HepG2 (cell line): ENCODE measurements around the gene PTGDR2. TPM values are rescaled to one million over a fixed set of nuclear protein-coding genes. Genes with fewer than 3 reads are reported as not detected.

Experiments used
- ATAC-seq: fragments of 200-7000 bp; cut with Tn5 transposase; 3 replicates; pipeline ENCODE4 v1.9.1; 2020; ENCODE audit warnings: mild to moderate bottlenecking, moderate library complexity
- BruUV-seq: library from RNA; stranded (reverse); fragments of 400-500 nt; replicated peaks from 2 replicates; lab custom pipeline; 2021; lab: Mats Ljungman, UMichigan
- CTCF ChIA-PET: fragments of 300-600 bp; formaldehyde crosslinking; extraction: SDS; loops from one replicate; lab custom pipeline; 2021; ENCODE audit warnings: low total read pairs, inconsistent platforms, low intra/inter-chr PET ratio; lab: Yijun Ruan, JAX
- POLR2A ChIA-PET: fragments of 350-600 bp; sonication (Branson Sonifier 250); formaldehyde crosslinking; loops from one replicate; lab custom pipeline; 2020; ENCODE audit warnings: antibody characterized with exemption, inconsistent platforms; lab: Yijun Ruan, JAX
- DNase-seq: peaks from one replicate; pipeline ENCODE4 v3.0.0-alpha.2; 2015; ENCODE audit warnings: low spot score
- FAIRE-seq: peaks from 3 replicates; lab custom pipeline; 2011; peaks lifted over from hg19 to GRCh38; lab: Jason Lieb, UNC
- H2AFZ ChIP-seq: one replicate; pipeline ENCODE4 v1.6.1; 2011; ENCODE audit warnings: low read length, inconsistent platforms
- H3K27ac ChIP-seq: fragments of 300-600 bp; 3 replicates; pipeline ENCODE4 v1.8.0; 2011; ENCODE audit warnings: mixed run types, mild to moderate bottlenecking, mixed read lengths, low read length, inconsistent platforms; ENCODE audit not compliant: insufficient read depth; ENCODE audit errors: extremely low read length
- H3K27me3 ChIP-seq, 2 experiments: fragments of 200-600 bp in 1 of 2; 2 replicates in 1 of 2; 3 replicates in 1 of 2; pipeline versions ENCODE4 v1.6.0 to v1.8.0; 2011; ENCODE audit warnings: low read length in 2 of 2, mild to moderate bottlenecking in 2 of 2, moderate library complexity in 2 of 2, inconsistent platforms in 1 of 2; ENCODE audit not compliant: insufficient read depth in 2 of 2, control insufficient read depth in 1 of 2
- H3K36me3 ChIP-seq, 2 experiments: fragments of 200-600 bp in 1 of 2; replicated peaks in 1 of 2; 2 replicates in 1 of 2; 3 replicates in 1 of 2; pipeline versions ENCODE4 v1.5.1 to v1.8.0; 2011; ENCODE audit warnings: low read length in 2 of 2, inconsistent platforms in 1 of 2; ENCODE audit not compliant: insufficient read depth in 2 of 2, control insufficient read depth in 1 of 2
- H3K4me1 ChIP-seq: 2 replicates; pipeline ENCODE4 v1.5.1; 2012; ENCODE audit warnings: low read length, inconsistent platforms; ENCODE audit not compliant: insufficient read depth
- H3K4me2 ChIP-seq: 2 replicates; pipeline ENCODE4 v1.6.0; 2011; ENCODE audit warnings: low read depth, low read length, inconsistent platforms
- H3K4me3 ChIP-seq, 3 experiments: fragments of 200-600 bp in 1 of 3; sonication (generic), shearing (Covaris generic) in 1 of 3; replicated peaks in 1 of 3; 2 replicates each; pipeline ENCODE4 v1.5.1; 2011 to 2016; ENCODE audit warnings: low read length in 3 of 3, inconsistent platforms in 2 of 3, low read depth in 2 of 3, mild to moderate bottlenecking in 2 of 3, control low read depth in 1 of 3, mixed read lengths in 1 of 3; ENCODE audit not compliant: insufficient read depth in 1 of 3
- H3K79me2 ChIP-seq: one replicate; pipeline ENCODE4 v1.6.1; 2011; ENCODE audit warnings: low read length, inconsistent platforms; ENCODE audit not compliant: insufficient read depth
- H3K9ac ChIP-seq: 2 replicates; pipeline ENCODE4 v1.6.0; 2011; ENCODE audit warnings: mild to moderate bottlenecking, low read depth, low read length, inconsistent platforms; ENCODE audit not compliant: insufficient read depth
- H3K9me3 ChIP-seq: 2 replicates; pipeline ENCODE4 v1.5.1; 2012; ENCODE audit warnings: mild to moderate bottlenecking, low read length
- H4K20me1 ChIP-seq: 2 replicates; pipeline ENCODE4 v1.6.0; 2011; ENCODE audit warnings: inconsistent platforms, mild to moderate bottlenecking, low read length, moderate library complexity; ENCODE audit not compliant: insufficient read depth
- ARNT2 ChIP-seq: sonication (generic); formaldehyde crosslinking; IDR thresholded peaks from 2 replicates; pipeline ENCODE4 v1.8.0; 2022; ENCODE audit warnings: mild to moderate bottlenecking, low read depth, missing genetic modification reagents, moderate library complexity
- ELF1 ChIP-seq: sonication (generic); formaldehyde crosslinking; IDR thresholded peaks from 2 replicates; pipeline ENCODE4 v1.4.0; 2020; ENCODE audit warnings: missing genetic modification reagents
- HCFC1 ChIP-seq: fragments of 150-350 bp; IDR thresholded peaks from 2 replicates; pipeline ENCODE4 v1.6.1; 2014; ENCODE audit warnings: low read depth, low read length
- KMT2A ChIP-seq: sonication (generic); formaldehyde crosslinking; IDR thresholded peaks from 2 replicates; pipeline ENCODE4 v1.4.0; 2020; ENCODE audit warnings: missing genetic modification reagents
- MIER2 ChIP-seq: IDR thresholded peaks from 2 replicates; pipeline ENCODE4 v1.6.1; 2016; ENCODE audit warnings: missing biosample characterization, missing genetic modification reagents
- POLR2AphosphoS2 ChIP-seq: IDR thresholded peaks from 2 replicates; pipeline ENCODE4 v1.6.1; 2011; ENCODE audit warnings: low read depth, low read length, improper control_type of control experiment
- ZNF224 ChIP-seq: sonication (generic); formaldehyde crosslinking; IDR thresholded peaks from 2 replicates; pipeline ENCODE4 v1.5.0; 2020; ENCODE audit warnings: mild to moderate bottlenecking, missing genetic modification reagents
- ZNF264 ChIP-seq: sonication (generic); formaldehyde crosslinking; IDR thresholded peaks from 2 replicates; pipeline ENCODE4 v1.4.0; 2020; ENCODE audit warnings: missing genetic modification reagents
- ZNF460 ChIP-seq: sonication (generic); formaldehyde crosslinking; IDR thresholded peaks from 2 replicates; pipeline ENCODE4 v1.5.1; 2020; ENCODE audit warnings: missing genetic modification reagents, mild to moderate bottlenecking, borderline replicate concordance
- ZNF468 ChIP-seq: sonication (generic); formaldehyde crosslinking; IDR thresholded peaks from 2 replicates; pipeline ENCODE4 v1.8.0; 2022; ENCODE audit warnings: mild to moderate bottlenecking, moderate library complexity, missing genetic modification reagents
- WGBS: methylation state at CpG from one replicate; pipeline ENCODE4 v1.1.6; 2017; ENCODE audit warnings: low lambda C conversion rate; 5-methylcytosine and 5-hydroxymethylcytosine counted together
- in situ Hi-C: cut with HindIII; loops from 2 replicates; pipeline ENCODE4 v1.10.0; 2017; ENCODE audit warnings: low pct_unique_long_range_greater_than_20kb; ENCODE audit not compliant: extremely low pct_ligation_motif_present
- intact Hi-C: fragments of 100-400 bp; cut with micrococcal nuclease; formaldehyde crosslinking; loops from one replicate; pipeline ENCODE4 v1.10.0; 2022; ENCODE audit not compliant: unreplicated experiment
- polyA plus RNA-seq, 8 experiments: library from polyadenylated mRNA; depleted of rRNA in 3 of 8; stranded (reverse) in 7 of 8; unstranded in 1 of 8; fragments of >200 nt; fragmentation: Illumina TruSeq in 4 of 8; extraction: Trizol in 4 of 8; gene quantifications; 2 replicates each; pipeline versions ENCODE4 v1.2.1 to v1.2.3, GENCODE V29; 2011 to 2016; ENCODE audit warnings: low read depth in 4 of 8, missing spikeins in 1 of 8, mixed read lengths in 1 of 8; ENCODE audit not compliant: insufficient read depth in 1 of 8
- total RNA-seq, 5 experiments: library from RNA; depleted of rRNA; stranded (reverse); fragments of >200 nt; fragmentation: Illumina TruSeq; extraction: Trizol; gene quantifications; 2 replicates each; pipeline ENCODE4 v1.2.3, GENCODE V29; 2016; ENCODE audit warnings: low read depth in 1 of 5
- TF ChIP-seq, protein P1 (sequence below): sonication (generic); formaldehyde crosslinking; conservative IDR thresholded peaks from 2 replicates; pipeline ENCODE4 v1.5.0; 2020; ENCODE audit warnings: missing genetic modification reagents
- TF ChIP-seq, protein P2 (sequence below): sonication (generic); formaldehyde crosslinking; IDR thresholded peaks from 2 replicates; pipeline ENCODE4 v1.4.0; 2020; ENCODE audit warnings: missing genetic modification reagents

PTGDR2 gene
- total and polyA plus RNA-seq, 2 of the 13 experiments (the other 11 are each of a cell fraction or from before 2014, with no cell fraction given): 1.9 to 2.5 TPM

DNA sequence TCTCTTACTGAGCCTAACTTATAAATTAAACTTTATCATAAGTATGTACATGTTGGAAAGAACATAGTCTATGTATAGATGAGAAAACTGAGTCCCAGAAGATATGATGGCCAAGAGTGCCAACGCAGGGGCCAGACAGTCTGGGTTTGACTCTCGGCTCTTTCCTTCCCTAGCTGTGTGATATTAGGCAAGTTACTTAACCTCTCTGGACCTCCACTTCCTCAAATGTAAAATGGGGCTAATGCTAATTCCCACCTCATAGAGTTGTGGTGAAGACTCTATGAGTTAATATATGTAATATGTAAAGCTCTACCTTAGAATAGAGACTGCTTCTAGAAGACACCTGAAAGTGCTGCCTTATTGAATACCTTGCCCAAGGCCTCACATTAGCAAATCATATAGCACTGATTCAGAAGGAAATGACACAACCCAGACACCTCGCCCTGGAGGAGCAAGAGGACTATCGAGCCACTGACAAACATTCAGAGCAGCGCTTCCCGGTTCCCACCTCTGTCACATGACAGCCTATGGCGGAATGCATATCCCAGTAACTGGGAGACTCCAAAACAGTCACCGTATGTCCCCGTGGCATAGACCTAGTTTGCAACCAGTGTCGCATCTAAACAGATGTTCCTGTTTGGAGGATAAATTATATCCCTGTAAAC, 25.1 kb downstream of the PTGDR2 start (continued):
- no peak for TF ChIP-seq POLR2AphosphoS2
- TF ChIP-seq ZNF224: no peak

DNA sequence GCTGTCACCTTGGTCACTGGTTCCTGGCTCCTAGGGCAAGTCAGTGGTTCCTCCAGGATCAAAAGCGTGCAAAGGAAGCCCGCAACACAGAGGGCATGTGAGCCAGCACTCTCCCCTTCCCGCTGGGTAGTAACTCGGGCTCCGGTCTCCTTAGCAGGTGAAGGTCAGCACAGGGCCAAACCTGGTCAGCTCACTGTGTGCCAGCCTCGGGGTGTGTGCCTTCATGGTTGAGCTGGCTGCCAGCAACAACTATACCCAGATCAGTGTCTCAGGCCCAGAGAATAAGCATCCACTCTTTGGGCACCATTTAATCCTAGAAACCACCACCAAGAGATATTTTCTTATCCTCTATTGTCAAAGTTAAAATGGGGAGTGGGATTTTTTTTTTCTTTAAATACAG, 30.0 kb downstream of the PTGDR2 start:
- TF ChIP-seq HCFC1 (no peak), KMT2A (no peak), ZNF264 (no peak), ZNF468 (CRISPR knock-in tag) (no peak), ZNF460 (CRISPR knock-in tag) (no peak), ARNT2 (CRISPR knock-in tag) (no peak), MIER2 (no peak), ELF1 (CRISPR knock-in tag) (no peak)
- TF ChIP-seq, protein P1, sequence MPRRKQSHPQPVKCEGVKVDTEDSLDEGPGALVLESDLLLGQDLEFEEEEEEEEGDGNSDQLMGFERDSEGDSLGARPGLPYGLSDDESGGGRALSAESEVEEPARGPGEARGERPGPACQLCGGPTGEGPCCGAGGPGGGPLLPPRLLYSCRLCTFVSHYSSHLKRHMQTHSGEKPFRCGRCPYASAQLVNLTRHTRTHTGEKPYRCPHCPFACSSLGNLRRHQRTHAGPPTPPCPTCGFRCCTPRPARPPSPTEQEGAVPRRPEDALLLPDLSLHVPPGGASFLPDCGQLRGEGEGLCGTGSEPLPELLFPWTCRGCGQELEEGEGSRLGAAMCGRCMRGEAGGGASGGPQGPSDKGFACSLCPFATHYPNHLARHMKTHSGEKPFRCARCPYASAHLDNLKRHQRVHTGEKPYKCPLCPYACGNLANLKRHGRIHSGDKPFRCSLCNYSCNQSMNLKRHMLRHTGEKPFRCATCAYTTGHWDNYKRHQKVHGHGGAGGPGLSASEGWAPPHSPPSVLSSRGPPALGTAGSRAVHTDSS: no peak
- TF ChIP-seq, protein P2, sequence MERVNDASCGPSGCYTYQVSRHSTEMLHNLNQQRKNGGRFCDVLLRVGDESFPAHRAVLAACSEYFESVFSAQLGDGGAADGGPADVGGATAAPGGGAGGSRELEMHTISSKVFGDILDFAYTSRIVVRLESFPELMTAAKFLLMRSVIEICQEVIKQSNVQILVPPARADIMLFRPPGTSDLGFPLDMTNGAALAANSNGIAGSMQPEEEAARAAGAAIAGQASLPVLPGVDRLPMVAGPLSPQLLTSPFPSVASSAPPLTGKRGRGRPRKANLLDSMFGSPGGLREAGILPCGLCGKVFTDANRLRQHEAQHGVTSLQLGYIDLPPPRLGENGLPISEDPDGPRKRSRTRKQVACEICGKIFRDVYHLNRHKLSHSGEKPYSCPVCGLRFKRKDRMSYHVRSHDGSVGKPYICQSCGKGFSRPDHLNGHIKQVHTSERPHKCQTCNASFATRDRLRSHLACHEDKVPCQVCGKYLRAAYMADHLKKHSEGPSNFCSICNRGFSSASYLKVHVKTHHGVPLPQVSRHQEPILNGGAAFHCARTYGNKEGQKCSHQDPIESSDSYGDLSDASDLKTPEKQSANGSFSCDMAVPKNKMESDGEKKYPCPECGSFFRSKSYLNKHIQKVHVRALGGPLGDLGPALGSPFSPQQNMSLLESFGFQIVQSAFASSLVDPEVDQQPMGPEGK: no peak
- H3K36me3 ChIP-seq: no peaks in the 10 kb centered on the region
- no peak overlapping the region for H3K4me2 ChIP-seq
- H3K4me3 ChIP-seq: no peak overlapping the region
- intact Hi-C loops (no loop called here), in situ Hi-C loops (no loop called here)
- WGBS: no CpG with 5 or more reads among the region's 6 CpGs
- ChIA-PET POLR2A (no interaction called here), CTCF (no interaction called here)
- H4K20me1 ChIP-seq: no peaks in the 10 kb centered on the region
- H3K9ac ChIP-seq: no peak overlapping the region
- BruUV-seq: no TSS peak
- H3K79me2 ChIP-seq: no peaks in the 10 kb centered on the region
- H2AFZ ChIP-seq: no peak overlapping the region
- H3K27ac ChIP-seq: no peak overlapping the region
- DNase-seq (no peak), ATAC-seq (no peak; the same call in 2 of the 3 replicates), FAIRE-seq (no peak)
- peaks cover 0 to 26% of the 10 kb centered on the region in 2 experiments; a peak in 2 of 5 replicates for H3K27me3 ChIP-seq
- H3K9me3 ChIP-seq: no peaks in the 10 kb centered on the region
- H3K4me1 ChIP-seq: peaks cover 7% of the 10 kb centered on the region
